Neuronal stem cell (in vitro differentiated cells): Measurements from ENCODE around the gene CDK16.

Experiments
- DNase-seq: peaks from one replicate; pipeline ENCODE4 v3.0.0-alpha.2; 2013; ENCODE audit warnings: low spot score
- H2AFZ ChIP-seq: one replicate; pipeline ENCODE4 v1.6.1; 2013; ENCODE audit warnings: mild to moderate bottlenecking, low read length, inconsistent platforms
- H2AK5ac ChIP-seq: 2 replicates; pipeline ENCODE4 v1.6.1; 2013; ENCODE audit warnings: low read depth, mild to moderate bottlenecking, inconsistent platforms, low read length, moderate library complexity, mixed read lengths
- H2BK120ac ChIP-seq: 2 replicates; pipeline ENCODE4 v1.6.1; 2013; ENCODE audit warnings: low read depth, mild to moderate bottlenecking, inconsistent platforms, low read length, moderate library complexity, mixed read lengths
- H2BK12ac ChIP-seq: one replicate; pipeline ENCODE4 v1.6.1; 2013; ENCODE audit warnings: low read length, inconsistent platforms
- H2BK15ac ChIP-seq: 2 replicates; pipeline ENCODE4 v1.6.1; 2013; ENCODE audit warnings: mild to moderate bottlenecking, low read length, inconsistent platforms, mixed read lengths
- H2BK5ac ChIP-seq: one replicate; pipeline ENCODE4 v1.6.1; 2013; ENCODE audit warnings: inconsistent platforms, mild to moderate bottlenecking, low read length, moderate library complexity
- H3K14ac ChIP-seq: one replicate; pipeline ENCODE4 v1.6.1; 2013; ENCODE audit warnings: low read length, inconsistent platforms
- H3K18ac ChIP-seq: 2 replicates; pipeline ENCODE4 v1.6.1; 2013; ENCODE audit warnings: low read length, inconsistent platforms
- H3K23ac ChIP-seq: 2 replicates; pipeline ENCODE4 v1.6.1; 2013; ENCODE audit warnings: low read depth, mild to moderate bottlenecking, mixed read lengths, low read length, inconsistent platforms; ENCODE audit not compliant: poor library complexity
- H3K27ac ChIP-seq: replicated peaks from 3 replicates; pipeline ENCODE4 v1.5.1; 2013; ENCODE audit warnings: low read length, inconsistent platforms
- H3K27me3 ChIP-seq, 3 experiments: 2 replicates each; pipeline ENCODE4 v1.6.1; 2013; ENCODE audit warnings: low read length in 3 of 3, mild to moderate bottlenecking in 2 of 3, inconsistent platforms in 1 of 3, low read depth in 1 of 3, mixed read lengths in 1 of 3, moderate library complexity in 1 of 3; ENCODE audit not compliant: control insufficient read depth in 3 of 3, insufficient read depth in 3 of 3
- H3K36me3 ChIP-seq, 2 donors: replicated peaks in 1 of 2; 2 replicates each; pipeline ENCODE4 v1.6.1; 2013; ENCODE audit warnings: low read length in 2 of 2; ENCODE audit not compliant: control insufficient read depth in 2 of 2, insufficient read depth in 2 of 2
- H3K4ac ChIP-seq: 2 replicates; pipeline ENCODE4 v1.6.1; 2013; ENCODE audit warnings: inconsistent platforms, mild to moderate bottlenecking, low read length, moderate library complexity
- H3K4me1 ChIP-seq, 2 donors: 1 replicate in 1 of 2; 2 replicates in 1 of 2; pipeline ENCODE4 v1.6.1; 2013; ENCODE audit warnings: low read length in 2 of 2, low read depth in 1 of 2; ENCODE audit not compliant: control insufficient read depth in 2 of 2, insufficient read depth in 1 of 2
- H3K4me2 ChIP-seq: one replicate; pipeline ENCODE4 v1.6.1; 2013; ENCODE audit warnings: mild to moderate bottlenecking, low read length, inconsistent platforms; ENCODE audit not compliant: insufficient read depth, poor library complexity, severe bottlenecking
- H3K4me3 ChIP-seq, 2 donors: 2 replicates each; pipeline ENCODE4 v1.5.1; 2013; ENCODE audit warnings: low read length in 2 of 2, mild to moderate bottlenecking in 2 of 2, inconsistent platforms in 1 of 2, moderate library complexity in 1 of 2
- H3K79me1 ChIP-seq: one replicate; pipeline ENCODE4 v1.6.1; 2013; ENCODE audit warnings: low read depth, mild to moderate bottlenecking, inconsistent platforms, low read length, moderate library complexity
- H3K9ac ChIP-seq: one replicate; pipeline ENCODE4 v1.6.1; 2013; ENCODE audit warnings: mild to moderate bottlenecking, low read depth, low read length, inconsistent platforms; ENCODE audit not compliant: poor library complexity
- H3K9me3 ChIP-seq, 2 donors: replicated peaks in 1 of 2; 2 replicates each; pipeline versions ENCODE3 to v1.6.1; 2013; ENCODE audit warnings: low read length in 2 of 2, mild to moderate bottlenecking in 2 of 2, inconsistent platforms in 1 of 2, low read depth in 1 of 2, mixed read lengths in 1 of 2, moderate library complexity in 1 of 2; ENCODE audit not compliant: control insufficient read depth in 2 of 2, insufficient read depth in 1 of 2
- H4K8ac ChIP-seq: one replicate; pipeline ENCODE4 v1.6.1; 2013; ENCODE audit warnings: low read depth, mild to moderate bottlenecking, inconsistent platforms, low read length, moderate library complexity
- H4K91ac ChIP-seq: one replicate; pipeline ENCODE4 v1.6.1; 2013; ENCODE audit warnings: low read length, low read depth, mild to moderate bottlenecking, inconsistent platforms; ENCODE audit not compliant: poor library complexity
- WGBS, 2 donors: extraction: QIAGEN DNeasy Blood & Tissue Kit; methylation state at CpG; one replicate each; pipeline ENCODE4 v1.1.7; 2013; ENCODE audit warnings: missing lambda C conversion rate in 2 of 2, mixed read lengths in 1 of 2; ENCODE audit not compliant: insufficient read length in 2 of 2, insufficient replicate concordance in 1 of 2; ENCODE audit errors: extremely low coverage in 2 of 2; 5-methylcytosine and 5-hydroxymethylcytosine counted together

Gene CDK16

DNA sequence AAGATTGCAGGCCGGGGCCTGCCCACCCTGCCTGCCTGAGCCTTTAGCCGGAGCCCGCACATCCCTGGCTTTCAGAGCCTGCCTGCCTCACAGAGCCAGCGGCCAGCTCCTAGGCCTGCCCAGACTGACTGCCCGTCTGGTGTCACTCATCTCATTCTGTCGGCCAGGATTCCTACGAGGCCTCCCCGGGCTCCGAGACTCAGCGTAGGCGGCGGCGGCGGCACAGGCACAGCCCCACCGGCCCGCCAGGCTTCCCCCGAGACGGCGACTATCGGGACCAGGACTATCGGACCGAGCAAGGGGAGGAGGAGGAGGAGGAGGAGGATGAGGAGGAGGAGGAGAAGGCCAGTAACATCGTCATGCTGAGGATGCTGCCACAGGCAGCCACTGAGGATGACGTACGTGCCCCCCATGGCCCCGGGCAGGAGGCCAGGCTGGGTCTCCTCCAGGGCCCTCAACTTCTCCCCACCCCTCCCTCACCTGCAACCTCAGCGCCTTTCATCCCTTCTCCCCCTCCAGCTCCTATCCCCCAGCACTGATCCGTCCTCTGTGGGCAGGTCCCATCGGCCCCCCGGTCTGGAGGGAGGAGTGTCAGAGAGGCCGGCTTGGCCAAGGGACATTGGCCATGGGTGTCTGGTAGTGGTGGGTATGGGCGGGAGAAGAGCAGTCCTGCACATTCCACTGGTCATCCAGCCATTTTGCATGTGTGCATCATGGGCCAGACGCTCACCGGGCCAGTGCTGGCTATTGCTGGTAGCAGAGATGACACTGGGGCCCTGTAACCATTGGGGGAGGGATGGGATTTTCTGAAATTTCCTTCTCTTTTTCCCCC is 47.4 kb upstream of the CDK16 start:
- H2BK120ac ChIP-seq, result no peak overlapping the region
- H2BK12ac ChIP-seq, result no peak overlapping the region
- H3K9ac ChIP-seq, result no peak overlapping the region
- H3K36me3 ChIP-seq, result peaks cover 25 to 67% of the 10 kb centered on the region in 2 donors
- no peak overlapping the region for H4K91ac ChIP-seq
- no peak overlapping the region for H3K18ac ChIP-seq
- no peak overlapping the region for H2AK5ac ChIP-seq
- no peak overlapping the region for H3K23ac ChIP-seq
- H3K14ac ChIP-seq, result no peak overlapping the region
- H3K79me1 ChIP-seq, result peaks cover 5% of the 10 kb centered on the region
- no peak overlapping the region for H2BK15ac ChIP-seq
- no peak overlapping the region for H2AFZ ChIP-seq
- no peak overlapping the region for H3K4ac ChIP-seq
- no peak overlapping the region for H2BK5ac ChIP-seq
- H3K4me1 ChIP-seq, result no peaks in the 10 kb centered on the region
- no CpG with 5 or more reads among the region's 34 CpGs for WGBS, 2 donors
- no peak for DNase-seq
- no peaks in the 10 kb centered on the region for H3K9me3 ChIP-seq
- H3K4me3 ChIP-seq, result no peak overlapping the region
- H3K27me3 ChIP-seq, result peaks cover 0 to 53% (median 0%) of the 10 kb centered on the region in 3 experiments
- no peak overlapping the region for H3K27ac ChIP-seq
- H4K8ac ChIP-seq, result no peak overlapping the region
- H3K4me2 ChIP-seq, result no peak overlapping the region

DNA sequence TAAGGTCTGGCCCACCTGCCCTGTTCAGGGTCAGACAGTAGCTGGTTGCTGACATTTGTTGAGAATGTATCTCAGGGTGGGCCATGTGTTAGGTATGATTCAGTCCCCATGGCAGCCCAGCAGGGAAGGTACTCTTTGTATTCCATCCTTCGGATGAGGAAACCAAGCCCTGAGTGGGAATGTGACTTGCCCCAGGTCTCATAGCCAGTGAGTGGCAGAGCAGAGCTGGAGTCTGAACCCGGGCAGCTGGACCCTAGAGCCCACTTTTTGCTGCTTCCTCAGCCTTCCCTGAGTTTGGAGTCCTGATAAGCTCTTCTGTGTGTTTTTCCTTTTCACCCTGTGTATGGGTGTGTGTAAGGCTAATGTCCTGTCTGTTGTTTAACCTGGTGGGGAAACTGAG is 46.5 kb upstream of the CDK16 start:
- no peak overlapping the region for H2BK5ac ChIP-seq
- no peak overlapping the region for H2BK120ac ChIP-seq
- H2AFZ ChIP-seq, result no peak overlapping the region
- no peak overlapping the region for H3K4ac ChIP-seq
- H4K91ac ChIP-seq, result no peak overlapping the region
- no peak overlapping the region for H3K4me2 ChIP-seq
- H3K23ac ChIP-seq, result no peak overlapping the region
- peaks cover 0 to 63% (median 0%) of the 10 kb centered on the region in 3 experiments for H3K27me3 ChIP-seq
- H2AK5ac ChIP-seq, result no peak overlapping the region
- H3K9me3 ChIP-seq, result no peaks in the 10 kb centered on the region
- no peaks in the 10 kb centered on the region for H3K4me1 ChIP-seq
- H3K9ac ChIP-seq, result no peak overlapping the region
- H3K14ac ChIP-seq, result no peak overlapping the region
- no peak overlapping the region for H3K27ac ChIP-seq
- no peak overlapping the region for H3K18ac ChIP-seq
- DNase-seq, result no peak
- no peak overlapping the region for H2BK12ac ChIP-seq
- no CpG with 5 or more reads among the region's 2 CpGs for WGBS, 2 donors
- H3K79me1 ChIP-seq, result peaks cover 3% of the 10 kb centered on the region
- peaks cover 32 to 76% of the 10 kb centered on the region in 2 donors for H3K36me3 ChIP-seq
- H3K4me3 ChIP-seq, result no peak overlapping the region
- H4K8ac ChIP-seq, result no peak overlapping the region
- H2BK15ac ChIP-seq, result no peak overlapping the region

DNA sequence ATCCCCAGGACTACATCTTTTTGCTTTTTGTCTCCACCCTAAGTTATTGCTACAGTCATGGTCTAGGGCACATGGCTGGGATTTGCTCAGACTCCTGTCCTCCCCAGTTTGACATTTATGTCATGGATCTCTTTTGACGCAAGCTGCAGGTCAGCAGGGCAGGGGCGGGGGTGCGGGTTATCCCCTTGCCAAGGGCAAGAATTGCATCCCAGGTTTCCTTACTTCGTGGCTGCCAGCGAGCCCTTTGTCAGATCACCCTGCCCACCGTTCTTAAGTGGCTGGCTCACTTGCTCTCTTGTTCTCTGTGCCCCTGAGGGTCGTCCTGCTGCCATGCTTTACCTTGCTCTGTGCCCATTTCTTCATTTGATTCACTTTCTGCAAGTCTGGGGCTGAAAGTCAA is 45.9 kb upstream of the CDK16 start:
- no CpG with 5 or more reads among the region's 7 CpGs for WGBS, 2 donors
- H3K14ac ChIP-seq, result no peak overlapping the region
- peaks cover 3% of the 10 kb centered on the region for H3K79me1 ChIP-seq

DNA sequence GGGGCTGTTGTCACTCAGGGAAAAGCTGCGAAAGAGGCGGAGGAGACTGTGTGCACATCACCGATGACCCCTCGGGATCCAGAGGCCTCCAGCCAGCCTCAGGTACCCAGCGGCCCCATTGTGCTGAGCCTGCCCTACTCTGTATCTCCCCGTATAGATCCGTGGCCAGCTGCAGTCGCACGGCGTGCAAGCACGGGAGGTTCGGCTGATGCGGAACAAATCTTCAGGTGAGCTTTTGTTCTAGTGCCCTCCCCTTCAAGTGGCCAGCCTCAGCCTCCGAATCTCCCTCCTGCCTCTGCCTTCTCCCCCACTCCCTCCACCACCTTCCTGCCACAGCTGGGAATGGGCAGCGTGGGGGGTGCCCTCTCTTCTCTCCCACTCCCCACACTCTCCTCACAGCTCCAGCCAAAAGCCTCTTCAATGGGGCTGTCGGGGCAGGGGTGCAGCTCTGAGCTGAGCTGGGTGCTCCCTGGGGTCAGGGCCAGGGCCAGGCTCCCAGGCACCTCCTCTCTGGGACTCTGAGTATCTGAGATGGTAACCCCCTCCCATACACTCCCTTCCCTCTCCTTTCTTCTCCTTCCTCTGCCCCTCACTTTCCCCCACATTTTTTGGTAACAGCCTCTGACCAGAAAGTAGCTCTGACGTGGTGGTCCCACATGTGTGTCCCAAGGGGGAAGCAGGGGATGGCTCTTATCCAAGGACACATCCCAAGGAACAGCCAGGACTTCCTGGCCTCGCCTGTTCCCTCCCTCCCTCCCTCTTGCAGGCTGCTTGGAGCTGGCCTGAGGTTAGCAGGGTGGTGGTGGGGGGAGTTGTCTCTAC is 45.3 kb upstream of the CDK16 start:
- H3K27me3 ChIP-seq, result peaks cover 0 to 70% (median 0%) of the 10 kb centered on the region in 3 experiments
- H3K4me3 ChIP-seq, result no peak overlapping the region
- H3K9me3 ChIP-seq, result no peaks in the 10 kb centered on the region
- H2AK5ac ChIP-seq, result no peak overlapping the region
- no CpG with 5 or more reads among the region's 18 CpGs for WGBS, 2 donors
- no peak overlapping the region for H3K27ac ChIP-seq
- no peak for DNase-seq
- H4K91ac ChIP-seq, result no peak overlapping the region
- H3K4me2 ChIP-seq, result no peak overlapping the region
- no peak overlapping the region for H3K14ac ChIP-seq
- H3K23ac ChIP-seq, result no peak overlapping the region
- H3K4ac ChIP-seq, result no peak overlapping the region
- no peak overlapping the region for H2BK5ac ChIP-seq
- no peak overlapping the region for H3K18ac ChIP-seq
- H2BK15ac ChIP-seq, result no peak overlapping the region
- H2BK12ac ChIP-seq, result no peak overlapping the region
- H4K8ac ChIP-seq, result no peak overlapping the region
- H3K9ac ChIP-seq, result no peak overlapping the region
- no peak overlapping the region for H2AFZ ChIP-seq
- H3K4me1 ChIP-seq, result no peaks in the 10 kb centered on the region
- H3K36me3 ChIP-seq, result peaks cover 38 to 88% of the 10 kb centered on the region in 2 donors
- no peak overlapping the region for H2BK120ac ChIP-seq
- H3K79me1 ChIP-seq, result peaks cover 3% of the 10 kb centered on the region

More for the DNA sequence above, 45.9 kb upstream of the CDK16 start:
- H3K4ac ChIP-seq, result no peak overlapping the region
- no peak overlapping the region for H4K91ac ChIP-seq
- no peaks in the 10 kb centered on the region for H3K9me3 ChIP-seq
- H3K36me3 ChIP-seq, result peaks cover 34 to 82% of the 10 kb centered on the region in 2 donors
- H4K8ac ChIP-seq, result no peak overlapping the region
- no peak overlapping the region for H2BK12ac ChIP-seq
- no peak for DNase-seq
- no peak overlapping the region for H3K9ac ChIP-seq
- H3K27ac ChIP-seq, result no peak overlapping the region
- no peak overlapping the region for H3K23ac ChIP-seq
- no peak overlapping the region for H2BK15ac ChIP-seq
- H3K4me2 ChIP-seq, result no peak overlapping the region
- no peak overlapping the region for H2BK120ac ChIP-seq
- H2BK5ac ChIP-seq, result no peak overlapping the region
- no peak overlapping the region for H2AK5ac ChIP-seq
- H3K4me3 ChIP-seq, result no peak overlapping the region
- no peak overlapping the region for H2AFZ ChIP-seq
- no peaks in the 10 kb centered on the region for H3K4me1 ChIP-seq
- peaks cover 0 to 67% (median 0%) of the 10 kb centered on the region in 3 experiments for H3K27me3 ChIP-seq
- no peak overlapping the region for H3K18ac ChIP-seq
